Gastroesophageal sphincter (tissue), 3 donors: ENCODE data around the gene HCAR1.

Experiments
- CTCF ChIP-seq, 4 experiments: fragments of 200-600 bp in 2 of 4; fragments of 450-650 bp in 2 of 4; sonication (generic) in 1 of 4; IDR thresholded peaks; one replicate each; pipeline ENCODE4 v1.5.1; 2017 to 2019; ENCODE audit warnings: antibody characterized with exemption in 4 of 4, mild to moderate bottlenecking in 2 of 4, moderate library complexity in 2 of 4
- POLR2A ChIP-seq, 2 donors: fragments of 450-650 bp; IDR thresholded peaks; one replicate each; pipeline ENCODE4 v1.6.1; 2017; ENCODE audit warnings: antibody characterized with exemption in 2 of 2, mild to moderate bottlenecking in 2 of 2, moderate library complexity in 1 of 2

DNA sequence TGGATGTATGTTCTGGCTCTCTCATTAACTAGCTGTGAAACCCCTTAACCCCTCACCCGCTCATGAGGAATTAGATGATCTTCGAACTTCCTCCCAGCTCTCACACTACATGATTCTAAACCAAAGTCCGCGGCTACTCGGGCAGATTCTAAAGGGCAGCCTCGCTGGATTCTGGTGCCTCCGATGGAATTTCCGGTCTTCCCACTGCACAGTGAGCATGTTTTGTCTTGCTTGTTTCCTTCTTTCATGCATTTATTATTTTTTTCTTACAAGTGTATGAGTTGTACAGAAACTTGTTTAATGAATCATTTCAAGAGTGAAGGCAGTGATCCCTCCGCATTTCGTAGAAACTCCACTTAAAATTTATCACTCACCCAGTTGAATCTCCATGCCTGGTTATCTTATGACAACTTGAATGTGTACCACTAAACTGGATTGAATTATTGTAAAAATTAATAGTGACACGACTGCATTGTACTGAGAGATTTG, 9.5 kb downstream of the HCAR1 start:
- TF ChIP-seq CTCF (IDR thresholded peaks at IDR 0.05), result no peak
- TF ChIP-seq POLR2A (IDR thresholded peaks at IDR 0.05), result no peak
